ENCODE results near the gene HCK.

GRCh38 chr20:32028647-32029372 lies 23.2 kb upstream of the HCK start:
- TF ChIP-seq ZFX (IDR thresholded peaks at IDR 0.05) = no peak
- TF ChIP-seq, protein P1, sequence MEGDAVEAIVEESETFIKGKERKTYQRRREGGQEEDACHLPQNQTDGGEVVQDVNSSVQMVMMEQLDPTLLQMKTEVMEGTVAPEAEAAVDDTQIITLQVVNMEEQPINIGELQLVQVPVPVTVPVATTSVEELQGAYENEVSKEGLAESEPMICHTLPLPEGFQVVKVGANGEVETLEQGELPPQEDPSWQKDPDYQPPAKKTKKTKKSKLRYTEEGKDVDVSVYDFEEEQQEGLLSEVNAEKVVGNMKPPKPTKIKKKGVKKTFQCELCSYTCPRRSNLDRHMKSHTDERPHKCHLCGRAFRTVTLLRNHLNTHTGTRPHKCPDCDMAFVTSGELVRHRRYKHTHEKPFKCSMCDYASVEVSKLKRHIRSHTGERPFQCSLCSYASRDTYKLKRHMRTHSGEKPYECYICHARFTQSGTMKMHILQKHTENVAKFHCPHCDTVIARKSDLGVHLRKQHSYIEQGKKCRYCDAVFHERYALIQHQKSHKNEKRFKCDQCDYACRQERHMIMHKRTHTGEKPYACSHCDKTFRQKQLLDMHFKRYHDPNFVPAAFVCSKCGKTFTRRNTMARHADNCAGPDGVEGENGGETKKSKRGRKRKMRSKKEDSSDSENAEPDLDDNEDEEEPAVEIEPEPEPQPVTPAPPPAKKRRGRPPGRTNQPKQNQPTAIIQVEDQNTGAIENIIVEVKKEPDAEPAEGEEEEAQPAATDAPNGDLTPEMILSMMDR (conservative IDR thresholded peaks at IDR 0.05) = no peak

Measured in C4-2B (cell line).